Measurements from ENCODE around the gene C8B.

DNA sequence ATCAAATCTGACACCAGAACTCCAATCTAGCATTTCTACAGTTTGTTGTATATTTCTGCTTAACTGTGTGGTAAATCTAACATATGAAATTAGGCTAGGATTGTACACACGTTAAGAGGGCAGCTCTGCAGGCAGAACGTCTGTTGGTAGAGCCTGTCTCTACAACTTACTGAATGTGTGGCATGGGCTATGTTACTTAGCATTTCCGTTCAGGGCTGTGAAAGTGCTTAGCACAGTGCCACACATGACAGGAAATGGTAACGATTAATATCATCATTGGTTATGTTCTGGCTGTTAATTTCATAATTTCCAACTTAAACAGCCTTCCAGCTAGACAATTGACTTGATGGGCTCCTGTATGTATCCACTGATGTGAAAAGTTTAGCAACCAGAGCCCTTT lies 9.6 kb upstream of the C8B start:
- TF ChIP-seq, protein P1, sequence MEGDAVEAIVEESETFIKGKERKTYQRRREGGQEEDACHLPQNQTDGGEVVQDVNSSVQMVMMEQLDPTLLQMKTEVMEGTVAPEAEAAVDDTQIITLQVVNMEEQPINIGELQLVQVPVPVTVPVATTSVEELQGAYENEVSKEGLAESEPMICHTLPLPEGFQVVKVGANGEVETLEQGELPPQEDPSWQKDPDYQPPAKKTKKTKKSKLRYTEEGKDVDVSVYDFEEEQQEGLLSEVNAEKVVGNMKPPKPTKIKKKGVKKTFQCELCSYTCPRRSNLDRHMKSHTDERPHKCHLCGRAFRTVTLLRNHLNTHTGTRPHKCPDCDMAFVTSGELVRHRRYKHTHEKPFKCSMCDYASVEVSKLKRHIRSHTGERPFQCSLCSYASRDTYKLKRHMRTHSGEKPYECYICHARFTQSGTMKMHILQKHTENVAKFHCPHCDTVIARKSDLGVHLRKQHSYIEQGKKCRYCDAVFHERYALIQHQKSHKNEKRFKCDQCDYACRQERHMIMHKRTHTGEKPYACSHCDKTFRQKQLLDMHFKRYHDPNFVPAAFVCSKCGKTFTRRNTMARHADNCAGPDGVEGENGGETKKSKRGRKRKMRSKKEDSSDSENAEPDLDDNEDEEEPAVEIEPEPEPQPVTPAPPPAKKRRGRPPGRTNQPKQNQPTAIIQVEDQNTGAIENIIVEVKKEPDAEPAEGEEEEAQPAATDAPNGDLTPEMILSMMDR (IDR thresholded peaks at IDR 0.05) = no peak
- no peak for TF ChIP-seq POLR2A (IDR thresholded peaks at IDR 0.05)
